Activated B cell treated with CpG ODN at 0.5 μM for 24 hours (primary cell): Measurements from ENCODE around the gene MYH13. TPM values are rescaled to one million over a fixed set of nuclear protein-coding genes. Genes with fewer than 3 reads are reported as not detected.

Experiments
- ATAC-seq: fragments of 200-7000 bp; cut with Tn5 transposase; one replicate; pipeline ENCODE4 v1.10.0; 2021; ENCODE audit warnings: low read depth, mild to moderate bottlenecking, moderate library complexity
- CTCF ChIA-PET: fragments of 350-600 bp; sonication (Branson Sonifier 250); formaldehyde crosslinking; loops from one replicate; lab custom pipeline; 2021; ENCODE audit warnings: antibody characterized with exemption; lab: Charles Lee
- POLR2A ChIA-PET: fragments of 350-600 bp; sonication (Branson Sonifier 250); formaldehyde crosslinking; loops from one replicate; lab custom pipeline; 2021; ENCODE audit warnings: antibody characterized with exemption; lab: Charles Lee
- DNase-seq: peaks from one replicate; pipeline ENCODE4 v3.0.0; 2022
- H3K27ac Mint-ChIP-seq: one replicate; pipeline ENCODE4 v1.8.0; 2020; ENCODE audit warnings: mixed read lengths
- H3K27me3 Mint-ChIP-seq: one replicate; pipeline ENCODE4 v1.8.0; 2021; ENCODE audit warnings: mixed read lengths
- H3K36me3 Mint-ChIP-seq: one replicate; pipeline ENCODE4 v1.8.0; 2021; ENCODE audit warnings: low read depth, mixed read lengths
- H3K4me1 Mint-ChIP-seq: one replicate; pipeline ENCODE4 v1.8.0; 2021; ENCODE audit warnings: mixed read lengths
- H3K4me3 Mint-ChIP-seq: one replicate; pipeline ENCODE4 v1.8.0; 2020; ENCODE audit warnings: mild to moderate bottlenecking, mixed read lengths
- H3K9me3 Mint-ChIP-seq: one replicate; pipeline ENCODE4 v1.8.0; 2020; ENCODE audit warnings: mixed read lengths
- intact Hi-C: fragments of 100-400 bp; cut with micrococcal nuclease; formaldehyde crosslinking; loops from one replicate; pipeline ENCODE4 v1.15.1; 2024
- total RNA-seq: library from RNA; stranded (reverse); gene quantifications from 2 replicates; pipeline ENCODE4 v1.2.3, GENCODE V29; 2022
- TF ChIP-seq, protein P1 (sequence below): fragments of 200-600 bp; IDR thresholded peaks from one replicate; pipeline ENCODE4 v1.8.0; 2022; ENCODE audit warnings: antibody characterized with exemption, mild to moderate bottlenecking

MYH13 gene
- total RNA-seq, 1 donor from 2014 or later, result not detected

DNA sequence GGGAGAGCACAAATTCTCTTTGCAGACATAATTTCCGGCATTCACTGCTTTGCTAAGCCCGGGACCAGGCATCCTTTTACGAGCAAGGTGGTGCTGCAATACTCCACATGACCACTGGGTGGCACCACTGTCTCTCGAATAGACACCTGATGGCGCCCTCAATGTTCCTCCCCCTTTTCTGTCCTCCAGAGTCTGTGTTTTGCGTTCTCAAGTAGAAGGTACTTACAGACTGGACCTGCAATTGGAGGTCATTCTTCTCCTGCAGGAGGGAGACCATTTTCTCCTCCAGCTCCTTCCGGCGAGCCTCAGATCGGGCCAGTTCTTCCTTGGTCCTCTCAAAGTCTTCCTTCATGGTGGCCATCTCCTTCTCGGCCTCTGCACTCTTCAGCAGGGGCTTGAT is 45.2 kb downstream of the MYH13 start:
- no peaks in the 10 kb centered on the region for H3K36me3 Mint-ChIP-seq
- CTCF ChIA-PET, result interaction anchor here (0.9 to 1.4 kb wide), 6 partner anchors 23 to 401 kb away, joined by 3 to 6 read pairs (median 3); no protein-coding TSS in a partner anchor

GRCh38 chr17:10325031-10325695 is 47.6 kb downstream of the MYH13 start:
- DNase-seq, result no peak
- TF ChIP-seq, protein P1, sequence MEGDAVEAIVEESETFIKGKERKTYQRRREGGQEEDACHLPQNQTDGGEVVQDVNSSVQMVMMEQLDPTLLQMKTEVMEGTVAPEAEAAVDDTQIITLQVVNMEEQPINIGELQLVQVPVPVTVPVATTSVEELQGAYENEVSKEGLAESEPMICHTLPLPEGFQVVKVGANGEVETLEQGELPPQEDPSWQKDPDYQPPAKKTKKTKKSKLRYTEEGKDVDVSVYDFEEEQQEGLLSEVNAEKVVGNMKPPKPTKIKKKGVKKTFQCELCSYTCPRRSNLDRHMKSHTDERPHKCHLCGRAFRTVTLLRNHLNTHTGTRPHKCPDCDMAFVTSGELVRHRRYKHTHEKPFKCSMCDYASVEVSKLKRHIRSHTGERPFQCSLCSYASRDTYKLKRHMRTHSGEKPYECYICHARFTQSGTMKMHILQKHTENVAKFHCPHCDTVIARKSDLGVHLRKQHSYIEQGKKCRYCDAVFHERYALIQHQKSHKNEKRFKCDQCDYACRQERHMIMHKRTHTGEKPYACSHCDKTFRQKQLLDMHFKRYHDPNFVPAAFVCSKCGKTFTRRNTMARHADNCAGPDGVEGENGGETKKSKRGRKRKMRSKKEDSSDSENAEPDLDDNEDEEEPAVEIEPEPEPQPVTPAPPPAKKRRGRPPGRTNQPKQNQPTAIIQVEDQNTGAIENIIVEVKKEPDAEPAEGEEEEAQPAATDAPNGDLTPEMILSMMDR, result no peak
- H3K36me3 Mint-ChIP-seq, result no peaks in the 10 kb centered on the region
- CTCF ChIA-PET, result interaction anchor here (0.7 kb wide), 1 partner anchor 14 kb away, joined by 3 read pairs; no protein-coding TSS in a partner anchor
- peaks cover 10% of the 10 kb centered on the region for H3K27me3 Mint-ChIP-seq
- H3K9me3 Mint-ChIP-seq, result no peaks in the 10 kb centered on the region
- H3K4me1 Mint-ChIP-seq, result no peaks in the 10 kb centered on the region
- H3K27ac Mint-ChIP-seq, result no peak overlapping the region
- POLR2A ChIA-PET, result no interaction called here
- intact Hi-C loops, result loop anchor here (10.0 kb wide), 1 partner anchor 360 kb away; no protein-coding TSS in a partner anchor
- H3K4me3 Mint-ChIP-seq, result no peak overlapping the region
- ATAC-seq, result no peak

More for the DNA sequence above, 45.2 kb downstream of the MYH13 start:
- no peak overlapping the region for H3K4me3 Mint-ChIP-seq
- peaks cover 10% of the 10 kb centered on the region for H3K27me3 Mint-ChIP-seq
- POLR2A ChIA-PET, result no interaction called here
- no peak overlapping the region for H3K27ac Mint-ChIP-seq
- TF ChIP-seq, protein P1, result peak; percentile 76
- peak; percentile 55 for DNase-seq
- ATAC-seq, result peak; percentile 62
- H3K9me3 Mint-ChIP-seq, result no peaks in the 10 kb centered on the region
- no peaks in the 10 kb centered on the region for H3K4me1 Mint-ChIP-seq
- intact Hi-C loops, result loop anchor here (1.0 to 10.0 kb wide), 4 partner anchors 30 to 363 kb away; no protein-coding TSS in a partner anchor

GRCh38 chr17:10323812-10324610 is 48.8 kb downstream of the MYH13 start:
- DNase-seq (no peak), ATAC-seq (no peak)
- H3K9me3 Mint-ChIP-seq, result no peaks in the 10 kb centered on the region
- ChIA-PET CTCF (interaction anchor here (0.6 kb wide), 1 partner anchor 84 kb away, joined by 3 read pairs; no protein-coding TSS in a partner anchor), POLR2A (interaction anchor here (0.6 kb wide), 1 partner anchor 278 kb away, joined by 3 read pairs; no protein-coding TSS in a partner anchor)
- H3K4me1 Mint-ChIP-seq, result no peaks in the 10 kb centered on the region
- intact Hi-C loops, result loop anchor here (10.0 kb wide), 1 partner anchor 359 kb away; no protein-coding TSS in a partner anchor
- H3K4me3 Mint-ChIP-seq, result no peak overlapping the region
- H3K27ac Mint-ChIP-seq, result no peak overlapping the region
- peaks cover 5% of the 10 kb centered on the region for H3K27me3 Mint-ChIP-seq
- TF ChIP-seq, protein P1, result no peak
- H3K36me3 Mint-ChIP-seq, result no peaks in the 10 kb centered on the region

GRCh38 chr17:10318535-10318934 is 54.3 kb downstream of the MYH13 start:
- Mint-ChIP-seq H3K9me3 (no peaks in the 10 kb centered on the region), H3K27me3 (peaks cover 3% of the 10 kb centered on the region), H3K4me3 (no peak overlapping the region), H3K27ac (no peak overlapping the region), H3K4me1 (no peaks in the 10 kb centered on the region), H3K36me3 (no peaks in the 10 kb centered on the region)
- POLR2A ChIA-PET, result no interaction called here
- TF ChIP-seq, protein P1, result no peak
- intact Hi-C loops, result no loop called here
- CTCF ChIA-PET, result no interaction called here
- DNase-seq, result no peak
- ATAC-seq, result no peak

DNA sequence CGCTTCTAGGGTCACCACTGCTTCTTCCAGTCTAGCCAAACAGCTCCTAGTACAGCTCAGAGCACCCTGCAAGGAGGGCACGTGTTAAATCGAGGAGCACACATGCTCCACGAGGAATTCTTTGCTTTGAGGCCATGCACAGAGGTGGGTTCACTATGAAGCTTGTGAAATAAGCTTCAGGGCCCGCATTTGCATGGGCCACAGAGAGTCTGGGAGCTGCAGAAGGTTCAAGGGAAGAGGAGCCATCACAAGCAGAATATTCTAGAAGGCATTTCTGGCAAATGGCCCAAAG is 55.3 kb downstream of the MYH13 start:
- peaks cover 3% of the 10 kb centered on the region for H3K27me3 Mint-ChIP-seq
- intact Hi-C loops, result no loop called here
- POLR2A ChIA-PET, result no interaction called here
- H3K27ac Mint-ChIP-seq, result no peak overlapping the region
- no peak for DNase-seq
- H3K4me1 Mint-ChIP-seq, result no peaks in the 10 kb centered on the region
- no peak overlapping the region for H3K4me3 Mint-ChIP-seq
- CTCF ChIA-PET, result no interaction called here
- H3K9me3 Mint-ChIP-seq, result no peaks in the 10 kb centered on the region
- no peak for ATAC-seq
- TF ChIP-seq, protein P1, result no peak
- H3K36me3 Mint-ChIP-seq, result no peaks in the 10 kb centered on the region
